Neural cell (in vitro differentiated cells): ENCODE measurements around the gene IDS. TPM values are rescaled to one million over a fixed set of nuclear protein-coding genes. Genes with fewer than 3 reads are reported as not detected.

Experiments
- H2AFZ ChIP-seq: fragments of 200-600, 300-800 bp; sonication (generic), shearing (Covaris generic); 2 replicates; pipeline ENCODE4 v1.6.0; 2014; ENCODE audit warnings: low read depth, mild to moderate bottlenecking, antibody characterized with exemption, low read length, moderate library complexity
- H3F3A ChIP-seq: fragments of 200-600 bp; shearing (Covaris generic); 2 replicates; pipeline ENCODE4 v1.6.1; 2016; ENCODE audit warnings: mild to moderate bottlenecking, moderate library complexity, mixed read lengths, antibody characterized with exemption, low read length; ENCODE audit not compliant: insufficient read depth, poor library complexity, severe bottlenecking
- H3K27ac ChIP-seq: fragments of 200-600, 300-800 bp; sonication (generic), shearing (Covaris generic); 2 replicates; pipeline ENCODE4 v1.5.1; 2014; ENCODE audit warnings: mild to moderate bottlenecking, low read length, moderate library complexity
- H3K27me3 ChIP-seq: fragments of 300-800, 200-600 bp; sonication (generic), shearing (Covaris generic); 2 replicates; pipeline ENCODE4 v1.6.0; 2014; ENCODE audit warnings: mild to moderate bottlenecking, low read depth, low read length, moderate library complexity; ENCODE audit not compliant: insufficient read depth
- H3K36me3 ChIP-seq: fragments of 300-800, 200-600 bp; sonication (generic), shearing (Covaris generic); 2 replicates; pipeline ENCODE4 v1.5.1; 2014; ENCODE audit warnings: mild to moderate bottlenecking, antibody characterized with exemption, low read length, moderate library complexity; ENCODE audit not compliant: insufficient read depth
- H3K4me2 ChIP-seq: fragments of 300-800, 200-600 bp; sonication (generic), shearing (Covaris generic); 2 replicates; pipeline ENCODE4 v1.6.0; 2014; ENCODE audit warnings: mild to moderate bottlenecking, low read length
- H3K4me3 ChIP-seq: fragments of 300-800, 200-600 bp; sonication (generic), shearing (Covaris generic); 2 replicates; pipeline ENCODE4 v1.5.1; 2014; ENCODE audit warnings: mild to moderate bottlenecking, low read length, moderate library complexity
- H3K79me2 ChIP-seq: fragments of 200-600 bp; shearing (Covaris generic); replicated peaks from 2 replicates; pipeline ENCODE4 v1.6.0; 2014; ENCODE audit warnings: mild to moderate bottlenecking, low read length, moderate library complexity; ENCODE audit not compliant: insufficient read depth
- H3K9ac ChIP-seq: fragments of 300-800, 200-600 bp; sonication (generic), shearing (Covaris generic); 2 replicates; pipeline ENCODE4 v1.6.1; 2016; ENCODE audit warnings: mild to moderate bottlenecking, low read length, mixed read lengths
- H3K9me2 ChIP-seq: fragments of 200-600 bp; shearing (Covaris generic); 2 replicates; pipeline ENCODE4 v1.6.1; 2016; ENCODE audit warnings: mild to moderate bottlenecking, low read length, mixed read lengths; ENCODE audit not compliant: insufficient read depth
- H3K9me3 ChIP-seq: fragments of 200-600, 300-800 bp; sonication (generic), shearing (Covaris generic); 2 replicates; pipeline ENCODE4 v1.6.1; 2016; ENCODE audit warnings: mild to moderate bottlenecking, mixed run types, low read length, moderate library complexity, mixed read lengths
- H4K20me1 ChIP-seq: fragments of 200-600 bp; shearing (Covaris generic); 2 replicates; pipeline ENCODE4 v1.6.1; 2016; ENCODE audit warnings: mild to moderate bottlenecking, mixed run types; ENCODE audit not compliant: insufficient read depth
- EP300 ChIP-seq: fragments of 450-650 bp; conservative IDR thresholded peaks from 2 replicates; pipeline ENCODE4 v1.6.1; 2014; ENCODE audit warnings: antibody characterized with exemption, mild to moderate bottlenecking, moderate library complexity; ENCODE audit not compliant: poor library complexity, severe bottlenecking
- EZH2 ChIP-seq: fragments of 200-600, 300-800 bp; shearing (Covaris generic), sonication (generic); IDR thresholded peaks from 2 replicates; pipeline ENCODE4 v1.6.1; 2014; ENCODE audit warnings: antibody characterized with exemption, low read length, borderline replicate concordance, mild to moderate bottlenecking; ENCODE audit not compliant: insufficient read depth, poor library complexity, severe bottlenecking
- MXI1 ChIP-seq: fragments of 450-650 bp; conservative IDR thresholded peaks from 2 replicates; pipeline ENCODE4 v1.6.1; 2014; ENCODE audit warnings: antibody characterized with exemption, mild to moderate bottlenecking; ENCODE audit not compliant: poor library complexity, severe bottlenecking
- POLR2AphosphoS5 ChIP-seq: IDR thresholded peaks from 2 replicates; pipeline ENCODE4 v1.6.1; 2012
- RAD21 ChIP-seq: fragments of 450-650 bp; conservative IDR thresholded peaks from 2 replicates; pipeline ENCODE4 v1.6.1; 2014; ENCODE audit warnings: antibody characterized with exemption, mild to moderate bottlenecking, moderate library complexity
- SMC3 ChIP-seq: fragments of 450-650 bp; conservative IDR thresholded peaks from 2 replicates; pipeline ENCODE4 v1.6.1; 2014; ENCODE audit warnings: antibody characterized with exemption, mild to moderate bottlenecking, moderate library complexity; ENCODE audit not compliant: poor library complexity
- TAF1 ChIP-seq: IDR thresholded peaks from 2 replicates; pipeline ENCODE4 v1.6.1; 2012; ENCODE audit warnings: low read depth
- polyA plus RNA-seq: library from polyadenylated mRNA; depleted of rRNA; stranded (reverse); fragments of >200 nt; gene quantifications from 2 replicates; pipeline ENCODE4 v1.2.3, GENCODE V29; 2014
- TF ChIP-seq, protein P1 (sequence below): IDR thresholded peaks from 2 replicates; pipeline ENCODE4 v1.6.1; 2012; ENCODE audit warnings: borderline replicate concordance
- TF ChIP-seq, protein P2 (sequence below): fragments of 450-650 bp; IDR thresholded peaks from 2 replicates; pipeline ENCODE4 v1.5.1; 2014; ENCODE audit warnings: antibody characterized with exemption, mild to moderate bottlenecking, moderate library complexity; ENCODE audit not compliant: poor library complexity, severe bottlenecking

The IDS gene
- polyA plus RNA-seq, 1 donor from 2014 or later, result 52.0 TPM

DNA sequence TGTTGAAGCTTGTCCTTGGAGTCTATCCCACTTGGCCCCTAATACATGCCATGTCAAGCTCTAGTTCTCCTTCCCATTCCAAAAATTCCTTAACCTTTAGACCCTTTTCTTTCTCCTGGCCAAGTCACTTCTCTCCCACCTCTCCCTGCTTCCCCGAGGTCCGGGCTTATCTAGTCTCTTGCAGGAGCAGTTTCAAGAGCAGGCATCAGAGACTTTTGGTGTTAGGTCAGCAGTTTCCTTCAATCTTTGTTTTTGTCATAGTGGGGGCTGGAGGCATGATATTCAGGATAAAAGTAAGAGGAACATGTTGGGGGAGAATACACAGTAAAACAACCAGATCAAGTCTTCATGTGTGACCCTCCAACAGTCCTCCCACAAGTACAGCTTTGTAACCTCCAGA, 11.5 kb upstream of the IDS start:
- Histone ChIP-seq H2AFZ (no peak overlapping the region), H3K36me3 (no peaks in the 10 kb centered on the region), H3K4me3 (no peak overlapping the region), H4K20me1 (no peaks in the 10 kb centered on the region), H3F3A (no peaks in the 10 kb centered on the region), H3K27ac (no peak overlapping the region), H3K27me3 (no peaks in the 10 kb centered on the region), H3K79me2 (no peaks in the 10 kb centered on the region), H3K4me2 (no peak overlapping the region), H3K9me2 (no peaks in the 10 kb centered on the region), H3K9me3 (no peaks in the 10 kb centered on the region), H3K9ac (no peak overlapping the region)
- TF ChIP-seq POLR2AphosphoS5, result no peak

DNA sequence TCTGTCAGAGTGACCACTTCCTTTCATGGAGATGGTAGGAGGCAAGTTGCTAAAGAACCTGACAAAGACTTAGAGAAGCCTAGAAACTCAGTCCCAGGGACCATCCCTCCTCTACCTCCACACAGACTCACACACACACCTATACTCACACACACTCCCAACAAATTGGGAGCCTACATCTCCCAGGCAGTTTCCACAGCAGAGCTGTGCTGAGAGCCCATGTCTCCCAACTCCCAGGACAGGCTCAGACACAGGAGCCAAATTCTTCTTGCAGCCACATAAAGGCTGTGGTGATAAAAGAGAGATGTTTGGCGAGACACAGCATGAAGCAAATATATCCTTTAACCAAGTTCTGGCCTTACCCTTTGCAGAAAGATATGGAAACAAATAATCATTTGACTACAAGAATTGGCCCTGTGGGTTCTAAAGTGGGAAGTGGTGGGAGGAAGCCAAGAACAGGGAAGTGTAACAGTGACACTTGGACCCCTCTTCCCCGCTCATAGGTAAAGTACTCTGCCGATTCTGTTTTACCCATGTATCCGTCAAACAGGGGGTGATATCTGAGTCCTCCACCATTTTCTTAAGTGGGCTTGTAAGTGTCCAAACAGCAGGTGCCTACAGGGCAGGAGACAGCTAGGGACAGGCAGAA, 11.0 kb upstream of the IDS start:
- no peak overlapping the region for H3K9ac ChIP-seq
- H3K27me3 ChIP-seq, result no peaks in the 10 kb centered on the region
- no peaks in the 10 kb centered on the region for H4K20me1 ChIP-seq
- H2AFZ ChIP-seq, result no peak overlapping the region
- H3K4me3 ChIP-seq, result no peak overlapping the region
- H3K4me2 ChIP-seq, result no peak overlapping the region
- no peaks in the 10 kb centered on the region for H3F3A ChIP-seq
- no peaks in the 10 kb centered on the region for H3K9me2 ChIP-seq
- H3K9me3 ChIP-seq, result no peaks in the 10 kb centered on the region
- no peaks in the 10 kb centered on the region for H3K36me3 ChIP-seq
- no peak for TF ChIP-seq POLR2AphosphoS5
- TF ChIP-seq EP300, result no peak
- TF ChIP-seq, protein P1, sequence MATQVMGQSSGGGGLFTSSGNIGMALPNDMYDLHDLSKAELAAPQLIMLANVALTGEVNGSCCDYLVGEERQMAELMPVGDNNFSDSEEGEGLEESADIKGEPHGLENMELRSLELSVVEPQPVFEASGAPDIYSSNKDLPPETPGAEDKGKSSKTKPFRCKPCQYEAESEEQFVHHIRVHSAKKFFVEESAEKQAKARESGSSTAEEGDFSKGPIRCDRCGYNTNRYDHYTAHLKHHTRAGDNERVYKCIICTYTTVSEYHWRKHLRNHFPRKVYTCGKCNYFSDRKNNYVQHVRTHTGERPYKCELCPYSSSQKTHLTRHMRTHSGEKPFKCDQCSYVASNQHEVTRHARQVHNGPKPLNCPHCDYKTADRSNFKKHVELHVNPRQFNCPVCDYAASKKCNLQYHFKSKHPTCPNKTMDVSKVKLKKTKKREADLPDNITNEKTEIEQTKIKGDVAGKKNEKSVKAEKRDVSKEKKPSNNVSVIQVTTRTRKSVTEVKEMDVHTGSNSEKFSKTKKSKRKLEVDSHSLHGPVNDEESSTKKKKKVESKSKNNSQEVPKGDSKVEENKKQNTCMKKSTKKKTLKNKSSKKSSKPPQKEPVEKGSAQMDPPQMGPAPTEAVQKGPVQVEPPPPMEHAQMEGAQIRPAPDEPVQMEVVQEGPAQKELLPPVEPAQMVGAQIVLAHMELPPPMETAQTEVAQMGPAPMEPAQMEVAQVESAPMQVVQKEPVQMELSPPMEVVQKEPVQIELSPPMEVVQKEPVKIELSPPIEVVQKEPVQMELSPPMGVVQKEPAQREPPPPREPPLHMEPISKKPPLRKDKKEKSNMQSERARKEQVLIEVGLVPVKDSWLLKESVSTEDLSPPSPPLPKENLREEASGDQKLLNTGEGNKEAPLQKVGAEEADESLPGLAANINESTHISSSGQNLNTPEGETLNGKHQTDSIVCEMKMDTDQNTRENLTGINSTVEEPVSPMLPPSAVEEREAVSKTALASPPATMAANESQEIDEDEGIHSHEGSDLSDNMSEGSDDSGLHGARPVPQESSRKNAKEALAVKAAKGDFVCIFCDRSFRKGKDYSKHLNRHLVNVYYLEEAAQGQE, result no peak
- TF ChIP-seq, protein P2, sequence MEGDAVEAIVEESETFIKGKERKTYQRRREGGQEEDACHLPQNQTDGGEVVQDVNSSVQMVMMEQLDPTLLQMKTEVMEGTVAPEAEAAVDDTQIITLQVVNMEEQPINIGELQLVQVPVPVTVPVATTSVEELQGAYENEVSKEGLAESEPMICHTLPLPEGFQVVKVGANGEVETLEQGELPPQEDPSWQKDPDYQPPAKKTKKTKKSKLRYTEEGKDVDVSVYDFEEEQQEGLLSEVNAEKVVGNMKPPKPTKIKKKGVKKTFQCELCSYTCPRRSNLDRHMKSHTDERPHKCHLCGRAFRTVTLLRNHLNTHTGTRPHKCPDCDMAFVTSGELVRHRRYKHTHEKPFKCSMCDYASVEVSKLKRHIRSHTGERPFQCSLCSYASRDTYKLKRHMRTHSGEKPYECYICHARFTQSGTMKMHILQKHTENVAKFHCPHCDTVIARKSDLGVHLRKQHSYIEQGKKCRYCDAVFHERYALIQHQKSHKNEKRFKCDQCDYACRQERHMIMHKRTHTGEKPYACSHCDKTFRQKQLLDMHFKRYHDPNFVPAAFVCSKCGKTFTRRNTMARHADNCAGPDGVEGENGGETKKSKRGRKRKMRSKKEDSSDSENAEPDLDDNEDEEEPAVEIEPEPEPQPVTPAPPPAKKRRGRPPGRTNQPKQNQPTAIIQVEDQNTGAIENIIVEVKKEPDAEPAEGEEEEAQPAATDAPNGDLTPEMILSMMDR, result no peak
- no peak for TF ChIP-seq SMC3
- TF ChIP-seq RAD21, result no peak
- no peak for TF ChIP-seq MXI1
- no peak for TF ChIP-seq EZH2
- no peak for TF ChIP-seq TAF1
- no peak overlapping the region for H3K27ac ChIP-seq
- no peaks in the 10 kb centered on the region for H3K79me2 ChIP-seq
